HepG2 (cell line): ENCODE results near the gene LIMD2. TPM values are rescaled to one million over a fixed set of nuclear protein-coding genes. Genes with fewer than 3 reads are reported as not detected.

Experiments used
- ATAD3A ChIP-seq: sonication (generic); formaldehyde crosslinking; IDR thresholded peaks from 2 replicates; pipeline ENCODE4 v1.4.0; 2020; ENCODE audit warnings: missing genetic modification reagents
- EP300 ChIP-seq, 3 experiments: sonication (generic) in 1 of 3; formaldehyde crosslinking in 1 of 3; IDR thresholded peaks; 2 replicates each; pipeline versions ENCODE4 v1.5.1 to v1.6.1; 2011 to 2020; ENCODE audit warnings: low read depth in 2 of 3, low read length in 2 of 3, borderline replicate concordance in 1 of 3, improper control_type of control experiment in 1 of 3, mild to moderate bottlenecking in 1 of 3, missing genetic modification reagents in 1 of 3, moderate library complexity in 1 of 3
- ETV6 ChIP-seq: sonication (generic); formaldehyde crosslinking; conservative IDR thresholded peaks from 2 replicates; pipeline ENCODE4 v1.4.0; 2020; ENCODE audit warnings: missing genetic modification reagents
- EZH2 ChIP-seq: conservative IDR thresholded peaks from 2 replicates; pipeline ENCODE4 v1.6.1; 2012; ENCODE audit warnings: mild to moderate bottlenecking, low read depth, low read length, moderate library complexity
- HOXA3 ChIP-seq: sonication (generic); formaldehyde crosslinking; IDR thresholded peaks from 2 replicates; pipeline ENCODE4 v1.5.0; 2020; ENCODE audit warnings: missing genetic modification reagents
- KAT8 ChIP-seq: IDR thresholded peaks from 2 replicates; pipeline ENCODE4 v1.6.1; 2016; ENCODE audit warnings: missing genetic modification reagents, missing compliant biosample characterization
- KDM4B ChIP-seq: sonication (generic); formaldehyde crosslinking; IDR thresholded peaks from 2 replicates; pipeline ENCODE4 v1.4.0; 2020; ENCODE audit warnings: missing genetic modification reagents
- MXD4 ChIP-seq: IDR thresholded peaks from 2 replicates; pipeline ENCODE4 v1.6.1; 2016; ENCODE audit warnings: mild to moderate bottlenecking, missing biosample characterization, missing genetic modification reagents
- MZF1 ChIP-seq: sonication (generic); formaldehyde crosslinking; IDR thresholded peaks from 2 replicates; pipeline ENCODE4 v1.8.1; 2023; ENCODE audit warnings: mild to moderate bottlenecking, missing genetic modification reagents, borderline replicate concordance
- PLSCR1 ChIP-seq: sonication (generic); formaldehyde crosslinking; IDR thresholded peaks from 2 replicates; pipeline ENCODE4 v1.5.0; 2020; ENCODE audit warnings: missing genetic modification reagents, mild to moderate bottlenecking, borderline replicate concordance
- UBTF ChIP-seq: sonication (generic); formaldehyde crosslinking; IDR thresholded peaks from 2 replicates; pipeline ENCODE4 v1.4.0; 2020; ENCODE audit warnings: mild to moderate bottlenecking, missing genetic modification reagents
- ZNF253 ChIP-seq: sonication (generic); formaldehyde crosslinking; IDR thresholded peaks from 2 replicates; pipeline ENCODE4 v1.8.0; 2022; ENCODE audit warnings: mild to moderate bottlenecking, missing genetic modification reagents, borderline replicate concordance
- ZNF274 ChIP-seq: sonication (generic); formaldehyde crosslinking; IDR thresholded peaks from 2 replicates; pipeline ENCODE4 v1.5.1; 2020; ENCODE audit warnings: mild to moderate bottlenecking, missing genetic modification reagents
- ZNF800 ChIP-seq: sonication (generic); formaldehyde crosslinking; IDR thresholded peaks from 2 replicates; pipeline ENCODE4 v1.4.0; 2020; ENCODE audit warnings: missing genetic modification reagents
- ZSCAN12 ChIP-seq: sonication (generic); formaldehyde crosslinking; IDR thresholded peaks from 2 replicates; pipeline ENCODE4 v1.9.0; 2021; ENCODE audit warnings: mild to moderate bottlenecking, missing genetic modification reagents
- ZSCAN9 ChIP-seq: IDR thresholded peaks from 2 replicates; pipeline ENCODE4 v1.6.1; 2016; ENCODE audit warnings: borderline replicate concordance
- polyA plus RNA-seq, 8 experiments: library from polyadenylated mRNA; depleted of rRNA in 3 of 8; stranded (reverse) in 7 of 8; unstranded in 1 of 8; fragments of >200 nt; fragmentation: Illumina TruSeq in 4 of 8; extraction: Trizol in 4 of 8; gene quantifications; 2 replicates each; pipeline versions ENCODE4 v1.2.1 to v1.2.3, GENCODE V29; 2011 to 2016; ENCODE audit warnings: low read depth in 4 of 8, missing spikeins in 1 of 8, mixed read lengths in 1 of 8; ENCODE audit not compliant: insufficient read depth in 1 of 8
- total RNA-seq, 5 experiments: library from RNA; depleted of rRNA; stranded (reverse); fragments of >200 nt; fragmentation: Illumina TruSeq; extraction: Trizol; gene quantifications; 2 replicates each; pipeline ENCODE4 v1.2.3, GENCODE V29; 2016; ENCODE audit warnings: low read depth in 1 of 5
- TF ChIP-seq, protein P1 (sequence below): sonication (generic); formaldehyde crosslinking; IDR thresholded peaks from 2 replicates; pipeline ENCODE4 v1.4.0; 2020; ENCODE audit warnings: missing genetic modification reagents
- TF ChIP-seq, protein P2 (sequence below): sonication (generic); formaldehyde crosslinking; IDR thresholded peaks from 2 replicates; pipeline ENCODE4 v1.4.0; 2020; ENCODE audit warnings: missing genetic modification reagents, borderline replicate concordance
- TF ChIP-seq, protein P3 (sequence below): IDR thresholded peaks from 2 replicates; pipeline ENCODE4 v1.6.1; 2016

The LIMD2 gene
- total and polyA plus RNA-seq, 2 of the 13 experiments (the other 11 are each of a cell fraction or from before 2014, with no cell fraction given), result 9.0 to 20.8 TPM

GRCh38 chr17:63698886-63699637 lies 863 bp downstream of the LIMD2 start (continued):
- TF ChIP-seq HOXA3 (CRISPR knock-in tag) (no peak; the same call in 1 of the 2 replicates), UBTF (CRISPR knock-in tag) (no peak; the same call in 1 of the 2 replicates), EZH2 (no peak), KDM4B (no peak), EP300 (IDR thresholded peaks at IDR 0.05; ENCODE audit: low read depth in 2 of 2, low read length in 2 of 2) (no peak), EP300 (CRISPR knock-in tag; IDR thresholded peaks at IDR 0.05; ENCODE audit: borderline replicate concordance) (no peak), MXD4 (CRISPR knock-in tag) (no peak), ETV6 (CRISPR knock-in tag) (no peak), KAT8 (peak; percentile 43; the same call in 1 of the 2 replicates), ZNF274 (peak; percentile 73), ZSCAN9 (CRISPR knock-in tag) (no peak), ATAD3A (CRISPR knock-in tag) (no peak), ZNF800 (CRISPR knock-in tag) (no peak), ZNF253 (no peak), MZF1 (CRISPR knock-in tag) (no peak), ZSCAN12 (no peak), PLSCR1 (CRISPR knock-in tag) (no peak)
- TF ChIP-seq, protein P1, sequence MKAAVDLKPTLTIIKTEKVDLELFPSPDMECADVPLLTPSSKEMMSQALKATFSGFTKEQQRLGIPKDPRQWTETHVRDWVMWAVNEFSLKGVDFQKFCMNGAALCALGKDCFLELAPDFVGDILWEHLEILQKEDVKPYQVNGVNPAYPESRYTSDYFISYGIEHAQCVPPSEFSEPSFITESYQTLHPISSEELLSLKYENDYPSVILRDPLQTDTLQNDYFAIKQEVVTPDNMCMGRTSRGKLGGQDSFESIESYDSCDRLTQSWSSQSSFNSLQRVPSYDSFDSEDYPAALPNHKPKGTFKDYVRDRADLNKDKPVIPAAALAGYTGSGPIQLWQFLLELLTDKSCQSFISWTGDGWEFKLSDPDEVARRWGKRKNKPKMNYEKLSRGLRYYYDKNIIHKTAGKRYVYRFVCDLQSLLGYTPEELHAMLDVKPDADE (CRISPR knock-in tag), result 0 out of 2 replicates have a peak, but pooled peaks have one; percentile 3
- TF ChIP-seq, protein P2, sequence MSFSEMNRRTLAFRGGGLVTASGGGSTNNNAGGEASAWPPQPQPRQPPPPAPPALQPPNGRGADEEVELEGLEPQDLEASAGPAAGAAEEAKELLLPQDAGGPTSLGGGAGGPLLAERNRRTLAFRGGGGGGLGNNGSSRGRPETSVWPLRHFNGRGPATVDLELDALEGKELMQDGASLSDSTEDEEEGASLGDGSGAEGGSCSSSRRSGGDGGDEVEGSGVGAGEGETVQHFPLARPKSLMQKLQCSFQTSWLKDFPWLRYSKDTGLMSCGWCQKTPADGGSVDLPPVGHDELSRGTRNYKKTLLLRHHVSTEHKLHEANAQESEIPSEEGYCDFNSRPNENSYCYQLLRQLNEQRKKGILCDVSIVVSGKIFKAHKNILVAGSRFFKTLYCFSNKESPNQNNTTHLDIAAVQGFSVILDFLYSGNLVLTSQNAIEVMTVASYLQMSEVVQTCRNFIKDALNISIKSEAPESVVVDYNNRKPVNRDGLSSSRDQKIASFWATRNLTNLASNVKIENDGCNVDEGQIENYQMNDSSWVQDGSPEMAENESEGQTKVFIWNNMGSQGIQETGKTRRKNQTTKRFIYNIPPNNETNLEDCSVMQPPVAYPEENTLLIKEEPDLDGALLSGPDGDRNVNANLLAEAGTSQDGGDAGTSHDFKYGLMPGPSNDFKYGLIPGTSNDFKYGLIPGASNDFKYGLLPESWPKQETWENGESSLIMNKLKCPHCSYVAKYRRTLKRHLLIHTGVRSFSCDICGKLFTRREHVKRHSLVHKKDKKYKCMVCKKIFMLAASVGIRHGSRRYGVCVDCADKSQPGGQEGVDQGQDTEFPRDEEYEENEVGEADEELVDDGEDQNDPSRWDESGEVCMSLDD (CRISPR knock-in tag), result no peak
- TF ChIP-seq, protein P3, sequence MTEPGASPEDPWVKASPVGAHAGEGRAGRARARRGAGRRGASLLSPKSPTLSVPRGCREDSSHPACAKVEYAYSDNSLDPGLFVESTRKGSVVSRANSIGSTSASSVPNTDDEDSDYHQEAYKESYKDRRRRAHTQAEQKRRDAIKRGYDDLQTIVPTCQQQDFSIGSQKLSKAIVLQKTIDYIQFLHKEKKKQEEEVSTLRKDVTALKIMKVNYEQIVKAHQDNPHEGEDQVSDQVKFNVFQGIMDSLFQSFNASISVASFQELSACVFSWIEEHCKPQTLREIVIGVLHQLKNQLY (CRISPR knock-in tag), result no peak
